Erythroblast (primary cell): ENCODE data around the gene SRPX2.

Experiments used
- GATA1 ChIP-seq: IDR thresholded peaks from 2 replicates; pipeline ENCODE4 v1.6.1; 2011; ENCODE audit warnings: low read depth, mild to moderate bottlenecking, control low read depth, low read length, moderate library complexity
- POLR2A ChIP-seq: IDR thresholded peaks from 2 replicates; pipeline ENCODE4 v1.6.1; 2011; ENCODE audit warnings: mild to moderate bottlenecking, low read length

GRCh38 chrX:100672966-100673365 is 29.0 kb downstream of the SRPX2 start:
- TF ChIP-seq POLR2A (no peak), GATA1 (no peak)
